Panc1 (cell line): ENCODE measurements around the gene HECTD3. TPM values are rescaled to one million over a fixed set of nuclear protein-coding genes. Genes with fewer than 3 reads are reported as not detected.

Experiments used
- ATAC-seq: fragments of 200-7000 bp; cut with Tn5 transposase; 2 replicates; pipeline ENCODE4 v1.9.1; 2020; ENCODE audit warnings: mild to moderate bottlenecking, moderate library complexity
- BruUV-seq: library from RNA; stranded (reverse); fragments of 400-500 nt; replicated peaks from 2 replicates; lab custom pipeline; 2021; lab: Mats Ljungman, UMichigan
- CTCF ChIA-PET: fragments of 300-600 bp; sonication (Branson Sonifier 250); formaldehyde crosslinking; loops from one replicate; lab custom pipeline; 2022; ENCODE audit warnings: antibody characterized with exemption; lab: Charles Lee
- POLR2A ChIA-PET: fragments of 300-600 bp; sonication (Branson Sonifier 250); formaldehyde crosslinking; loops from one replicate; lab custom pipeline; 2022; ENCODE audit warnings: antibody characterized with exemption; lab: Charles Lee
- DNase-seq: peaks from one replicate; pipeline ENCODE4 v3.0.0-alpha.2; 2010; ENCODE audit warnings: low read depth, low spot score
- H3K27ac ChIP-seq: 2 replicates; pipeline ENCODE4 v1.5.1; 2011; ENCODE audit warnings: mild to moderate bottlenecking, low read length, inconsistent platforms
- H3K27me3 ChIP-seq: fragments of 200-500 bp; sonication (Bioruptor generic); 2 replicates; pipeline ENCODE4 v1.6.0; 2014; ENCODE audit warnings: low read length, inconsistent platforms; ENCODE audit not compliant: control insufficient read depth, insufficient read depth
- H3K36me3 ChIP-seq: fragments of 200-500 bp; sonication (Bioruptor generic); 2 replicates; pipeline ENCODE4 v1.5.1; 2014; ENCODE audit warnings: inconsistent platforms, mild to moderate bottlenecking, low read length, moderate library complexity; ENCODE audit not compliant: control insufficient read depth, insufficient read depth
- H3K4me1 ChIP-seq: 2 replicates; pipeline ENCODE4 v1.5.1; 2011; ENCODE audit warnings: inconsistent platforms, mild to moderate bottlenecking, low read length, moderate library complexity; ENCODE audit not compliant: control insufficient read depth, insufficient read depth
- H3K4me3 ChIP-seq, 2 experiments: 2 replicates each; pipeline ENCODE4 v1.5.1; 2011 to 2012; ENCODE audit warnings: low read depth in 2 of 2, low read length in 2 of 2, mild to moderate bottlenecking in 2 of 2, inconsistent platforms in 1 of 2, moderate library complexity in 1 of 2
- H3K9me3 ChIP-seq: fragments of 200-500 bp; sonication (Bioruptor generic); 2 replicates; pipeline ENCODE4 v1.5.1; 2014; ENCODE audit warnings: low read depth, mild to moderate bottlenecking, inconsistent platforms, low read length, moderate library complexity; ENCODE audit not compliant: control insufficient read depth, insufficient read depth
- CTCF ChIP-seq: fragments of 450-650 bp; IDR thresholded peaks from 2 replicates; pipeline ENCODE4 v1.5.1; 2017; ENCODE audit warnings: mild to moderate bottlenecking
- POLR2AphosphoS5 ChIP-seq: IDR thresholded peaks from 2 replicates; pipeline ENCODE4 v1.6.1; 2012; ENCODE audit warnings: mild to moderate bottlenecking, low read depth, low read length, moderate library complexity
- REST ChIP-seq, 2 experiments: IDR thresholded peaks; 2 replicates each; pipeline ENCODE4 v1.6.1; 2011 to 2012; ENCODE audit warnings: low read depth in 2 of 2, control low read depth in 1 of 2, low read length in 1 of 2, mild to moderate bottlenecking in 1 of 2, moderate library complexity in 1 of 2; ENCODE audit not compliant: insufficient read depth in 1 of 2
- SIN3A ChIP-seq: IDR thresholded peaks from 2 replicates; pipeline ENCODE4 v1.6.1; 2012; ENCODE audit warnings: low read depth, mild to moderate bottlenecking, low read length, moderate library complexity, borderline replicate concordance; ENCODE audit not compliant: insufficient read depth
- TCF7L2 ChIP-seq: IDR thresholded peaks from 2 replicates; pipeline ENCODE4 v1.6.1; 2011; ENCODE audit warnings: mild to moderate bottlenecking, low read depth, low read length, inconsistent platforms
- in situ Hi-C: cut with HindIII; loops from 2 replicates; pipeline ENCODE4 v1.10.0; 2016; ENCODE audit warnings: low sequenced_read_pairs, low pct_unique_long_range_greater_than_20kb
- intact Hi-C: fragments of 100-400 bp; cut with micrococcal nuclease; formaldehyde crosslinking; loops from one replicate; pipeline ENCODE4 v1.10.0; 2022; ENCODE audit not compliant: unreplicated experiment
- total RNA-seq: library from RNA; stranded (reverse); gene quantifications from one replicate; pipeline ENCODE4 v1.2.1, GENCODE V29; 2021; ENCODE audit not compliant: unreplicated experiment

Gene HECTD3
- total RNA-seq, 1 experiment from 2014 or later, result 27.2 TPM

GRCh38 chr1:45032837-45033236 is 21.7 kb upstream of the HECTD3 start:
- CTCF ChIA-PET, result no interaction called here

GRCh38 chr1:45026446-45026845 is 15.3 kb upstream of the HECTD3 start:
- in situ Hi-C loops (no loop called here), intact Hi-C loops (no loop called here)
- no peak for TF ChIP-seq TCF7L2
- no peak for TF ChIP-seq REST (IDR thresholded peaks at IDR 0.05; ENCODE audit: insufficient read depth in 1 of 2, low read depth in 2 of 2, low read length in 1 of 2)
- TF ChIP-seq CTCF, result no peak
- no peak for TF ChIP-seq SIN3A
- TF ChIP-seq POLR2AphosphoS5, result no peak
- Histone ChIP-seq H3K9me3 (no peaks in the 10 kb centered on the region), H3K36me3 (no peaks in the 10 kb centered on the region), H3K4me1 (no peaks in the 10 kb centered on the region), H3K27ac (no peak overlapping the region), H3K27me3 (no peaks in the 10 kb centered on the region), H3K4me3 (no peak overlapping the region)
- CTCF ChIA-PET, result no interaction called here
- no peak for ATAC-seq
- no peak for DNase-seq
- POLR2A ChIA-PET, result no interaction called here
- BruUV-seq, result no TSS peak

More at GRCh38 chr1:45032837-45033236, 21.7 kb upstream of the HECTD3 start:
- no peaks in the 10 kb centered on the region for H3K36me3 ChIP-seq
- no TSS peak for BruUV-seq
- no peaks in the 10 kb centered on the region for H3K4me1 ChIP-seq
- DNase-seq (no peak), ATAC-seq (no peak)
- TF ChIP-seq CTCF, result no peak
- TF ChIP-seq SIN3A, result no peak
- no peak for TF ChIP-seq TCF7L2
- TF ChIP-seq POLR2AphosphoS5, result no peak
- TF ChIP-seq REST (IDR thresholded peaks at IDR 0.05; ENCODE audit: insufficient read depth in 1 of 2, low read depth in 2 of 2, low read length in 1 of 2), result no peak
- no peaks in the 10 kb centered on the region for H3K27me3 ChIP-seq
- in situ Hi-C loops (no loop called here), intact Hi-C loops (no loop called here)
- no peak overlapping the region for H3K4me3 ChIP-seq
- POLR2A ChIA-PET, result no interaction called here
- no peaks in the 10 kb centered on the region for H3K9me3 ChIP-seq
- H3K27ac ChIP-seq, result no peak overlapping the region
